ENCODE measurements around the gene ZNF275.
"Not testable (repeated sequence)": the region's sequence is repeated elsewhere in the genome, so short reads cannot be mapped to it uniquely, and the experiment has no call there.

The ZNF275 gene

DNA sequence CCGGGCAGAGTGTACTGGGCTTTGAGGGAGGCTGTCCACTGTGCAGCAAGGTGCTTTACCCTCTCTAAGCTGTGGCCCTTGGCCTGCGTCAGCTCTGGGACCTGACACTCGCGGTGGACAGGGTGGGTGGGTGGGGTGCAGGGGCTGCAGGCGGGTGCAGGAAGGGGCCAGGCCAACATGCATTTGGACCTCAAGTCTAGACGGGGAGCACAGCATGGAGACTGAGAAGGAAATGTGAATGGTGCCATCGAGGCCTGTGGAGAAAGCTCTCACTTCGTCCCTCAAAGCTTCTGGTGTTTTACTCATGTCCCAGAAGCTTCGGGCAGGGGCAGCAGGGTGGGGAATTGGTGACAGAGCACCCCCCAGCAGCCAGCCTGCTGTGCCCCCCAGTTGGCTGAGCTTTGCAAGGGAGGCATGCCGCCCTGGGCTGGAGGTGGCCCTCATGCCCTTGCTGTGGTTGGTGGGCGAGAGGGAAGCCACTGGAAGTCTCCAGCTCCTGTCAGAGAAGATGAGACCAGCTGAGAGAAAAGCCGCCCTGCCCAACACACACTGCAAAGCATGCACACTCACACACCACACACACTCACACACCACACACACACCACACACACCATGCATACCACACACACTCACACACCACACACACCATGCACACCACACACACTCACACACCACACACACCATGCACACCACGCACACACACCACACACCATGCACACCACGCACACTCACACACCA lies 54.9 kb downstream of the ZNF275 start:
- DNase-seq, result no peak

DNA sequence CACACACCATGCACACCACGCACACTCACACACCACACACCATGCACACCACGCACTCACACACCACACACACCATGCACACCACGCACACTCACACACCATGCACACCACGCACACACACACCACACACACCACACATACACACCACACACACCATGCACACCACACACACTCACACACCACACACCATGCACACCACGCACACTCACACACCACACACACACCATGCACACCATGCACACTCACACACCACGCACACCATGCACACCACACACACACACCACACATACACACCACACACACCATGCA lies 55.5 kb downstream of the ZNF275 start:
- not testable (repeated sequence) for DNase-seq

DNA sequence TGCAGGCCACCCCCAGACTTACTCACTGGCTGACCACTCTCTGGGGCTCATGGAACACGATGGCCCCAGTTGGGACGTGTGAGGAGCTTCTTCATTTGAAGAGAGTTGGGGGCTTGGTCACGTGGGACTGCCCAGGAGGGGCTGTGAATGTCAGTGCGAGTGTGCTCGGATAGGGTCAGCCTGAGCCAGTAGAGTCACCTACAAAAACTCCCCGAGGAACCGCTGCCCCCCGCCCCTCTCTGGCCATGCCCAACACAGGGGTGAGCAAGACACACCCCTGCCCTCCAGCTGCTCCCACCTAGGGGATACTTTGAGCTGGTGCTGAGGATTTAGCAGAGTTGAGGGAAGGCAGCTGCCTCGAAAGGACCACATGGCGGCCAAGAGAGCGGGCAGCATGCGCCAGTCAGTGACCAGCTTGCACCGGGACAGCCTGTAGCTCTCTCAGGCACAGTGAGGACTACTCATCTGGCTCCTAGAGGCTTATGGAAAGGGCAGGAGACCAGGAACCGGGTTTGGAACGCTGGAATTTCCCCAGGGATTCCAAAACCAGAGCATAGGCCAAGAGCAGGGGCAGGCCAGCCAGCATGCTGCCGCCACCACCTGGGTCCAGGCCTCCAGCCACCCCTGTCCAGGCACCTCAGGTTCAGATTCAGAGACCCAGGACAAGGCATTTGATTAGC lies 58.8 kb downstream of the ZNF275 start:
- no peak for DNase-seq

DNA sequence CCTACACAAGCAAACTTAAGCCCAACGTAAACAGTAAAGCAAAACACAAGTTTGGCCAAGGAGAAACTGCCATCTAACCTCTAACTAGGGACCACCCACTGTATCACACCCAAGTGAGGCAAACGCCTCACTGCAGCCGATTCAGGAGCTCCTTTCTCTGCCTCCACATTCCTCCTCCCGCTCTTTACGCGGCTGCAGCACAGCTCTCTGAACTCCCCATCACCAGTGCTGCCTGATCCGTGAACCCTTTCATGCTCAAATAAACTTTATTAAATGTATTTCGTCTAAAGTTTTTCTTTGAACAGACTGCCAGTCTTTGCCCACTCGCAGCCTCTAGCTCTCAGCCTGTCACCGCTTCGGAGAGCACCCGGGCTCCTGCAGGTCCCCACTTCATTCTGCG lies 60.7 kb downstream of the ZNF275 start:
- DNase-seq, result no peak

DNA sequence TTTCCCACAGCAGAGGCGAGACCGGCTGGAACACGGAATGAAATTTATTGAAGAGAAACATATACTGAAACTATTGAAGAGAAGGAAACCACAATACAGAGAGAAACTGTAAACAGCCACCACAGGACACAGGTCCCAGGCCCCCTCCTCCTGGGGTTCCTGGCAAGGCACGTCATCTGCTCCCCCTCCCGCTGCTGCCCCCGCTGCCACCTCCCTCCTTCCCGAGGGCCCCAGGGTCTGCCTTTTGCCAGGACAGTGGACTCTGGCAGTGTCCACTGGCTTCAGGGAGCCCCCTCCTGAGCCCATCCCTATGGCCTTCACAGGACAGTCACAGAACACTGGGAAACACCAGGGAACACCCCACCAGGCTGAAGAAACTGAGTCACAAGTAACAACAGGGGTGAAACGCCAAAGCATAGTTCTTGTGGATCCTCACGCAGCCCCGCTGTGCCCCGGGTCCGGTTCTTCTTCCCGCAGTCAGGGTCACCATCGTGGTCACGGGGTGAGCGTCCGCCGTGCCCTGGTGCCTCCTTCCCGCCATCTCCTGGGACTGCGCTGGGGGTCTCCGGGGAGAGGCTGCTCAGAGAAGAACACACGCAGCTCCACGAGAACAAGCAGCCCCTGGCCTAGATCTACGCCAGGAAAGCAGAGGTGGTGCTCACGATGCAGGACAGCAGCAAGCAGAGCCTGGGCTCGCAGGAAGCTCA lies 61.8 kb downstream of the ZNF275 start:
- no peak for DNase-seq

DNA sequence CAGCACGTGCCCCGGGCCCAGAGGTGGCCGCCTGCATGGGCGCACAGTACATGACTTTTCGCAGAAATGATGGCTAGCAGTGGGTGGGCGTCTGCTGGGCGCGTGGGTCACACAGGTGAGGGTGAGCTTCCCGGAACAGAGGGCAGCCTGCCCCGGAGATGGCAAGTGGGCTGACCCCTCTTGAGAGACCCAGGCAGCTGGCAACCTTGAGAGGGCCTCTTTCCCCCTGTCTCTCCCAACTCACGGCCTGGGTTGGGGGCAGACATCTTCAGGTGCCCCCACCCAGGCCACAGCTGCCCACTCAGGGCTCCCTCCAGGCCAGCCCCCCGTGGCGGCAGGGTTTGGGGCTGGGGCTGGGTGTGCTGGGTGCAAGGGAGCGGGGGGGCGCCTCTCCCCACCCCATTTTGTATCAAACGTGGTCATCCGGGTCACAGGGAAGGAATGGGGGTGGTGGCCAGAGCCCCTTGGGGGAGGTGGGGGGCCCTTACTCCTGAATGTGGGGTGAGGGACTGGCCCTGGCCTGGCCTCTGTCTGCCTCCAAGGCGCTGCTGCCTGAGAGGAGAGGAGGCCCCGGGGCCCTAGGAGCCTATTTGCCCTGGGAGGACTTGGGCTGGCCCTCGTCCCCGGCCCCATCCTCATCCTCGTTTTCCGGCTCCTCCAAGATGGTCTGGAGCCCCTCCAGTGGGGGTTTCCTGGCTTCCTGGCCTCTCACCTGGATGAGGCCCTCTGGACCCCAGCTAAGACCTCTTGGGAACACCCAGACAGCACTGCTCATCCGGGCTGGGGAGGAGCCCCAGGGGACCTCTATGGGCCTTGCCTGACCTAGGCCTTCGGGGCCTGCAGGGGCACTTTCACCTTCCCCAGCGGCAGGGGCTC lies 62.6 kb downstream of the ZNF275 start:
- DNase-seq, result no peak

DNA sequence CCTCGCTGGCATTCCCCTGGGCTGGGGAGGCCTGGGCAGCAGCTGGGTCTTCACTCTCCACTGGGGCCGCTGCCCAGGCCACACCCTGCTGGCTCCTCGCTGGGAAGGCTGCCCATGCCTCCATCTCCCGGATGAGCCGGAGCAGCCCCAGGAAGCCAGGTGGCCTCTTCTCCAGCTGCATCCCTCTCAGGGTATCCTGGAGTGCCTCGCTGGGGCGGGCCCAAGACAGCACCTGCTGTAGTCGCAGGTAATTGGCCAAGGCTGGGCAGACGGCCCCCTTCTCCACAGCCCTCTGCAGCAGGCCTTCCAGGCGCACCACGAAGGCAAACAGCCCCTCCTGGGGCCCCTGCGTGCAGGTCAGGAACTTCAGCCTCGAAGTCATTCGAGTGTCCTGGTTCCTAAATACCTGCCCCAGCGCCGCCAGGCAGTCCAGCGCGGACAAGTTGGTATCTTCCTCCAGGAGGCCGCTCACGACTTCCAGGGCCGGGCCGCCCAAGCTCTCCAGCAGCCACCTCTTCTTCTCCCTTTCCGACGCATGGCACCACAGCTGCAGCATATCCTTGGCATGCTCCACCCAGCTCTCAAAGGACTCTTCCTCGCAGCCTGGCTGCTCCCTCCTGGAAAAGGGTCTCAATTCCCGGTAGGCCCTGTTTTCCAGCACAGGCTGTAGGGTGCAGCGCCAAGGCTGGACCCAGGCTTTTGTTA lies 63.5 kb downstream of the ZNF275 start:
- no peak for DNase-seq

DNA sequence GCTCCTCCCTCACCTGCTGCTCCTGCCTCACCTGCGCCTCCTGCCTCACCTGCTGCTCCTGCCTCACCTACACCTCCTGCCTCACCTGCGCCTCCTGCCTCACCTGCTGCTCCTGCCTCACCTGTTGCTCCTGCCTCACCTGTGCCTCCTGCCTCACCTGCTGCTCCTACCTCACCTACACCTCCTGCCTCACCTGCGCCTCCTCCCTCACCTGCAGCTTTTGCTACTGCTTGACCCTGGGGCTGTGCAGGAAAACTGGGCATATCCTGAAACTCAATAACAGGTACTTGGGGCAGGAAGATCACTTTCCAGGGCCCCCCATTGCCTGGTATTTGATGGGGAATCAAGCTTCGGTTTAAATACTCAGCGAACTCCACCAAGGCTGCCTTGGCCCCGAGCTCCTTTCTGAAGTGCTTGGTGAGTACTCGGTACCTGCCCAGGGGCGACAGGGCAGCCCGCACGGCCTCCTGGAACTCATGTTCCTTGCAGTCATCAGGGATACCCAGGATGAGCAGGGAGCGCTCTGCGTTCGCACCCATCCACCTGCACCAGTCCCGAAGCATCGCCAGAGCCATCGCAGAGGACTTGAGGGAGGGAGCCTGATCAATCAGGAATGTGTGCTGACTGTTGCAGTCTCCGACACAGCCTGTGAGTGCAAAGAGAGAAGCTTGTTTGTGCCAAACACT lies 64.5 kb downstream of the ZNF275 start:
- no peak for DNase-seq

DNA sequence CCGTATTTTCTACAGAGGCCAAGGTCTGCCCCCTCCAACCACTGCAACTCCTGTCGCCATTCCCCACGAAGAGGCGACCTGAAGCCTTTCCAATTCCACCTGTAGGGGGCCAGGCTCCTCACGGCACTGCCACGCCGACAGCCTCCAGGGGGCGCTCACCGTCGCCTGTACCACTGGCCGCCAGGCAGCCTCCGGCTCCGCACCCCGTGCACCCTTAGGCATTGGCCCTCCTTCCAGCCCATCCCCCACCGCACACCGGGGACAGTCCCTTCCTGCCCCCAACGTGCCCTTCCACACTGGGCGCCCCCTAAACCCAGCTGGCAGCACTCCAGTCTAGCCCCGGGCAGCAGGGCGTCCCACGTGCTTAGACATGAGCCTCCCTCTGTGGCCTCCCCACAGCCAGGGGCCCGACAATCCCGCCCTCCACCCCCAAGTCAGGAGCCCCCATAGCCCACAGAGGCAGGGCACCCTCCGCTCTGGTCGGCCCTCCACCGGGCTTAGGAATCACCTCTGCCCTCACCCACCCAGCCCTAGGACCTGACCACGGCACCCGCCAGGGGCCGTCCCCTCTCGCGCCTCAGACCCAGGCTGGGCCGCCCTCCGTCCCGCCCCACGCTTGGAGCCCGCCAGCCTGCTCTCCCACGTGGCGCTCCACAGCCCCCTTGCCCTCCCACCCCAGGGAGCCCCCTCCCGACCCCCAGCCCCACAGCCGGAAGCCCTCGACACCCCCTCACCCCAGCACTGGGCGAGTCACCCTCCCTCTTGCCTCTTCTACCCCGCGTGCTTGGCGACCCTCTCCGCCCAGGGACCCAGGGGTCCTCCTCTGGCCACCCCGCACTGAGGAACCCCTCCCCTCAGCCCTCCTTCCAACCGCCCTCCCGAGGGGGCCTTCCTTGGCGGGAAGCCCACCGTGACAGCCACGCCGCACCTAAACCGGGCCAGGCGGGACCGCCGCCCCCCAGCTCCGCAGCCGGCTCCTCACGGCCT lies 66.5 kb downstream of the ZNF275 start:
- DNase-seq, result no peak

DNA sequence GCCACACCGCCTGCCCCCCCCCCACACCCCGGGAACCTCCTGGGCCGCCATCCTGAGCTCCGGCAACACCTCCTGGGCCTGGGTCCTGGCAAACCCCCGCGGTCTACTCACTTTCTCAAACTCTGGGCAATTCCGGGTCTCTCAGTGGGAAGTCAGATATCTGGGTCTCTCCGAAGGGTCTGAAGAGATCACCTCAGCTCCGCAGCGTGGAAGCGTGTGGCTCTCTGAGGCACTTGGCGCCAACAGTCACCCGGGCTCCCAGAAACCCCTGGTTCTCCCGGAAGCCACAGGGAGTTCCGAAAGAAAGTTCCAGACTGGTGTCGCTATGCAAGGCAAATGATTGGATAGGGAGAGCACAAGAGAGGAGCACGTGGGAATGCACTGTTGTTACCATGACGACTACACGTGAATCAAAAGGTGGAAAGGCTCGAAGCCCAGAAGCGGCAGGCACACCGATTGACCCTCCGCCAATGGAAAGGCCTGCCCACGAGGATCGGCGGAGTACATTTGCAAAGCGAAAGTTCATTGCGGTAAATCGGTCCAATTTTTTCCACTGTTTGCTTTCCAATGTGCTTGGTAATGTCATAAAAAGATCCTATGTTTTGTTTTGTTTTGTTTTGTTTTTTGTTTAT lies 67.3 kb downstream of the ZNF275 start, which contains the start of gene PNMA6E:
TSS of gene PNMA6E (minus strand) at position 218 of the 632 bp plus-strand sequence. CDS start 2,501 bp downstream, outside the sequence.
- no peak for DNase-seq

All from NCI-H226 (cell line).